GM18507 (cell line): ENCODE results near the gene SLC46A1.
A peak's percentile ranks its signal among the peaks of the same experiment; 100 is the strongest.

Experiments
- DNase-seq: peaks from one replicate; pipeline ENCODE4 v3.0.0; 2011; ENCODE audit warnings: low read depth; ENCODE audit not compliant: insufficient read length; ENCODE audit errors: extremely low spot score
- FAIRE-seq: peaks from 2 replicates; lab custom pipeline; 2011; peaks lifted over from hg19 to GRCh38; lab: Jason Lieb, UNC

The SLC46A1 gene

DNA sequence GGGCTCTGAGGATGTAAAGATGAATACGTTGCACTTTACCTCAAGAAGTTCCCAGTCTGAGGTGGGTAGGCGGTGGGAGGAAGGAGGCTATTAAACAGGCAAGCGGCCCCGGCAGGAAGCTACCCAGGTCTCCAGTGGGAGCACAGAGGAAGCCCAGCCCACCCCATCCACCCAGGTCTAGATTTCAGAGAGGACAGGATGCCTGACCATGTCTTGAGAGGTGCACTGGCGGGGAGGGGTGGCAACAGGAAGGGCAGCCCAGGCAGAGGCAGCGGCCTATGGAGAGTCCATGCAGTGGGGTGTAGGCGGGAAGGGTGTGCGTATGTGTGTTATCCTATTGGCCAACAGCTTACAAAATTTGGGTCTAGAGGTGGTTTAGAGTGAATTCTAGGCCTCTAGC is 20.6 kb downstream of the SLC46A1 start:
- FAIRE-seq, result no peak
- no peak for DNase-seq

GRCh38 chr17:28385037-28385400 is 21.0 kb downstream of the SLC46A1 start:
- FAIRE-seq, result no peak
- DNase-seq, result no peak

GRCh38 chr17:28384281-28385036 is 21.6 kb downstream of the SLC46A1 start:
- FAIRE-seq (peak; percentile 50), DNase-seq (no peak)

DNA sequence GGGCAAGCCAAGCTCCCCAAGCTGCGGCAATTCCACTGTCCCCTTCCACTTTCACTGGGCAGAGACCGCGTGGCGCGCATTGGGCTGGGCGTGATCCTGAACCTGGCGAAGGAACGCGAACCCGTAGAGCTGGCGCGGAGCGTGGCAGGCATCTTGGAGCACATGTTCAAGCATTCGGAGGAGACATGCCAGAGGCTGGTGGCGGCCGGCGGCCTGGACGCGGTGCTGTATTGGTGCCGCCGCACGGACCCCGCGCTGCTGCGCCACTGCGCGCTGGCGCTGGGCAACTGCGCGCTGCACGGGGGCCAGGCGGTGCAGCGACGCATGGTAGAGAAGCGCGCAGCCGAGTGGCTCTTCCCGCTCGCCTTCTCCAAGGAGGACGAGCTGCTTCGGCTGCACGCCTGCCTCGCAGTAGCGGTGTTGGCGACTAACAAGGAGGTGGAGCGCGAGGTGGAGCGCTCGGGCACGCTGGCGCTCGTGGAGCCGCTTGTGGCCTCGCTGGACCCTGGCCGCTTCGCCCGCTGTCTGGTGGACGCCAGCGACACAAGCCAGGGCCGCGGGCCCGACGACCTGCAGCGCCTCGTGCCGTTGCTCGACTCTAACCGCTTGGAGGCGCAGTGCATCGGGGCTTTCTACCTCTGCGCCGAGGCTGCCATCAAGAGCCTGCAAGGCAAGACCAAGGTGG is 24.7 kb downstream of the SLC46A1 start:
- FAIRE-seq, result no peak
- DNase-seq, result no peak

DNA sequence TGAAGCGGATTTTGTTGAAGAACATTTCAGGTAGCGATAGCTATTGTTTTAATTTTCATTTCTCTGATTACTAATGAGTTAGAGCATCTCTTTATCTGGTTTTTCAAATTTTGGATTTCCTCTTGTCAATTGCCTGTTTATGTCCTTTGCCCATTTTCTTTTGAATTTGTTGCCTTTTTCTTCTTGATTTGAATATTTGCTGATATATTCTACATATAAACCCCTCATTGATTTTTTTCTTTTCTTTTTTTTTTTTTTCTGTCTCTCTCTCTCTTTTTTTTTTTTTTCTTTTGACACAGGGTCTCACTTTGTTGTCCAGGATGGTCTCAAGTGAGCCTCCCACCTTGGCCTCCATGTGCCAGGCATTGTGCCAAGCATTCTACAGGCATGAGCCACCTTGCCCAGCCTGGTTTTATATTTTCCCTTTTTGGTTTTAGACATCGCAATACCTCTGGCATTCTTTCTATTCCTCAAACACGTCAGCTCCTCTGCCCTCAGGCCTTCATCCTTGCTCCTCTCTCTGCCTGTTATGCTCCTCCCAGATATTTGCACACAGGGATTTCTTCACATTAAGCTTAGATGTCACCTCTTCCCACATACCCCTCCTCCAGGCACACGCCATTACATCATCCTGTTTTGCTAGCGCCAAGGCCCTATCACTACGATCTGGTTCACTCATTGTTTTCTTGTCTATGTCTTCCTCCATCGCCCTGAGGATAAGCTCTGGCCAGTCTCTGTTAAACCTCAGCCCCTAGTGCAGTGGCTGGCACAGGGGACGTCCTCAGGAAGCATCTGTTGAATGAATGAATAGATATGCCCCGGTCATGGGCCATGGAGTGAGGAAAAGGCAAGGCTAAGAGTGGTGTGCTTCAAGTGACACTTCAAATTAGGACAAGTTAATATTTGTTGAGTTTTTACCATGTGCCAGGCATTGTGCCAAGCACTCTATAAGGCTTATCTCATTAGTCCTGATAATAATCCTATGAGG is 25.9 kb downstream of the SLC46A1 start:
- no peak for FAIRE-seq
- DNase-seq, result no peak

GRCh38 chr17:28372945-28373274 is 33.1 kb downstream of the SLC46A1 start:
- FAIRE-seq (no peak), DNase-seq (no peak)

DNA sequence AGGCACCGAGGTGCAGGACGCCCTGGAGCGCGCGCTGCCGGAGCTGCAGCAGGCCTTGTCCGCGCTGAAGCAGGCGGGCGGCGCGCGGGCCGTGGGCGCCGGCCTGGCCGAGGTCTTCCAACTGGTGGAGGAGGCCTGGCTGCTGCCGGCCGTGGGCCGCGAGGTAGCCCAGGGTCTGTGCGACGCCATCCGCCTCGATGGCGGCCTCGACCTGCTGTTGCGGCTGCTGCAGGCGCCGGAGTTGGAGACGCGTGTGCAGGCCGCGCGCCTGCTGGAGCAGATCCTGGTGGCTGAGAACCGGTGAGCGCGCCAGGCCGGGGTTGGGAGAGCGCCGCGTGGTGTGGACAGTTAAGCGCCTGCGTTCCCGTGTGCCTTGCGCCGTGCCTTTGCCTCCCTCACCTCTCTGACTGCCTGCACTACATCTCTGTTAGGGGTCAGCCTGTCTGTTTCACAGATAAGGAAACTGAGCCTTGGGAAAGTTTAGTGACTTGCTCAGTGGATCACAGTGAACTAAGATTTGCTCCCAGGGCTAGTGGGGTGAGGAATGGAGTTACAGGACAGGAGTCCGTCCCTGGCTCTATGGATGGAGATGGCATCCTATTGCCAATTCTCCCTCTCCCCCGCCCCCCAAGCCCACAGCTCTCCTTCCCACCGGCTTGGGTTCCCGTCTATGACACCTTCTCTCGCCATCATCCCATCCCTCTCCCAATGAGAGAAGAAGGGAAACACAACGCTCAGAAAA is 33.6 kb downstream of the SLC46A1 start:
- DNase-seq (peak; percentile 32), FAIRE-seq (no peak)

DNA sequence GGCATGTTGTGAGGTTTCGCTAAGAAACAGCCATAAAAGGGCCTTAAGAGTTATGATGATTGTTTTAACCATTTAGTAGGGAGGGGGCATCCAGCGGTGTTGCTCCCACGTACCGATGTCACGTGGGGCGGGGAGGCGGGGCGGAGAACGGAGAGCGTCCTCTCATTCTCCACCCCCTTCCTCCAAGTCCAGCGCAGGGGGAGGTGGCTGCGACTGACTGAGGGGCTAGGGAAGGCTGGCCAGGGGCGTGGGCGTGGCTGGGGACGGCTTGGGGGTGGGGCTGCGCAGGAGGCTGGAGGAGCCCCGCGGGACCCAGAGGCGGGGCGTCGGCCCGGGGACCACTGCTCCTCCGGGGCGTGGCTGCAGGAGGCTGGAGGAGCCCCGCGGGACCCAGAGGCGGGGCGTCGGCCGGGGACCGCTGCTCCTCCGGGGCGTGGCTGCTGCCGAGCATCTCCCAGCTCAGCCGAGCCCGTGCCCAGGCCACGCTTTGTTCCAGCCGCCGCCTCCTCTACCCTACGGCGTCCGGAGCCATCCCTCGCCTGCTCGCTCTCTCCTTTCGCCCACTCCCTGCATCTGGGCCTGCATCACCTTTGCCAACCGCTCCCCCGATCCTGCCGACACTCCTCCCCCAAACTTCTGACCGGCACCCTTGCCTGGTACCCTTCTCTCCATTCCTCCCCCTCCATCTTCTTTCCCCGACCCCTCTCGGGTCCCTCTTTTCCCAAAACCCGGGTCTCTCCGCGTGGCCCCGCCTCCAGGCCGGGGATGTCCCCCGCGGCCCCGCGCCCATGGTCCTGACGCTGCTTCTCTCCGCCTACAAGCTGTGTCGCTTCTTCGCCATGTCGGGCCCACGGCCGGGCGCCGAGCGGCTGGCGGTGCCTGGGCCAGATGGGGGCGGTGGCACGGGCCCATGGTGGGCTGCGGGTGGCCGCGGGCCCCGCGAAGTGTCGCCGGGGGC is 34.5 kb downstream of the SLC46A1 start, which contains the start of gene SARM1:
Gene SARM1, plus strand, starts transcription at position 450 of the 958 bp plus-strand sequence. Its CDS starts 339 bp downstream, at position 789.
- peak; percentile 94 for FAIRE-seq

GRCh38 chr17:28370744-28371103 is 35.3 kb downstream of the SLC46A1 start:
- FAIRE-seq, result no peak
- no peak for DNase-seq

More for the DNA sequence above, 34.5 kb downstream of the SLC46A1 start, which contains the start of gene SARM1:
- peak; percentile 81 for DNase-seq

GRCh38 chr17:28370035-28370743 is 35.8 kb downstream of the SLC46A1 start, which contains the start of gene VTN:
Gene VTN, minus strand, starts transcription at chr17:28370307. Its CDS starts 104 bp downstream, at chr17:28370203.
- DNase-seq (no peak), FAIRE-seq (no peak)

GRCh38 chr17:28369684-28370034 is 36.4 kb downstream of the SLC46A1 start:
- DNase-seq, result no peak
- FAIRE-seq, result no peak

GRCh38 chr17:28368915-28369683 is 36.9 kb downstream of the SLC46A1 start:
- DNase-seq (no peak), FAIRE-seq (no peak)

DNA sequence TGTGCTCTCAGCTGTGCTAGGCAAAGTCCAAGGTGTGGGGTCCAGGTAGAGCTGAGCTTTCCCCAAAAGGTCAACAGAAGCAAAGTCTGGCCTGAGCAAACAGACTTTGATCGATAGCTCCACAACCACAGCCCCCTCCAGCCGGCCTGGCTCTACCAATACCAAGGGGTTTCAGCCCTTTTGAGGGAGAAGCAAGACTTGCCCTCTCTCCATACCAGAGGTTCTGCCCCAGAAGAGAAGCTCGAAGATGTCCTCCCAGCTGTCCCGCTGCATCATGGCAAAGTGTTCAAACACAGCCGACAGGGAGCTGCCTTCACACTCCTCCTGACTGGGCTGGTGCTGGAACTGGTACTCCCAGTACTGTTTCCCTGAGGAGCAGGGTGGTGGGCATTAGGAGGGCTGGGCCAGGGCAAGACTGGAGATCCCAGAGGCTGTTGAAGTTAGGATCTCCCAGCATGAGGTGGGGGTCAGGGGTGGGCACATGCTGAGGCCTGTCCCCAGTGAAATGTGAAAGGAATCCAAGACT is 37.6 kb downstream of the SLC46A1 start:
- FAIRE-seq (no peak), DNase-seq (no peak)

DNA sequence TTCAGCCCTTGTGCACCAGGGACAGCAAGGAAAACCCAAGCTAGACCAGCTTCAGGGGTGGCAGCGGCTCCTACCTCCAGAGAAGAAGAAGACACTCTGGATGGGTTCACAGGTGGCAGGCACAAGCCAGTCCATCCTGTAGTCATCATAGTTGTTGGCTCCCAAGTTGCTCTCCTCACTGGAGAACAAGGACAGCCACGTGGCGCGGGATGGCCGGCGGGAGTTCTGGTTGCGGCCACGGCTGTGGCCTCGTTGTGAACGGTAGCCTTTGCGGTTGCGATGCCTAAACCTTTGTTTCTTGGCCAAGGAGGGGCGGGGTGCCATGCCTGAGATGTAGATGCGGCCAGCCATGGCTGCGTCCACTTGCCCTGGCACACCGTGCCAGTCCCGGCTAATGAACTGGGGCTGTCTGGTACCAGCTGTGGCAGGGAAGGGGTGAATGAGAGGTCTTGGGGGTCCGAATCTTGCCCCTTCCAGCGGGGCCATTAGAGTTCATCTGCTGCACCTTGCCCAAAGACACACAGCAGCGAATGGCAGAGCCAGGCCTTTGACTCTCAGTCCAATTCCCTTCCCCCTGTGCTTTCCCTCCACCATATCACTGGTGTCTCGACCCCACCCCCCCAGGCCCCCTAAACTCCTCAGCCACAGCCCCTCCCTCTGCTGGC is 38.2 kb downstream of the SLC46A1 start:
- DNase-seq (no peak), FAIRE-seq (no peak)

DNA sequence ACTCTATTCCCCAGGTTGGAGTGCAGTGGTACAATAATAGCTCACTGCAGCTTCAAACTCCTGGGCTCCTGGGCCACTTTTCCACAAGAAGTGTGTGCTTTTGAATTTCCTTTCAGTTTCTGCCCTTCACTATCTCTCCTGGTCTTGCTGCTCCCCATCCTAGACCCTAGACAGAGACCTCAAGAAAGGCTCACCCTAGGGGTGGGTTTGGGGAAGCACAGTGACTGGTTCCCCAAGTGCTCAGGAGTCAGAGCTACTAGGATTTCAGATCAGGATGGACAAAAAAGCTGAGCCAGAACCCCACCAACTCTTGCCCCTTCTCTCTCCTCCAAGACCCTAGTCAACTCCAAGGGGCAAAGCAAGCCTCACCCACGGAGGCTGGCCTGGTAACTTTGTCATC is 39.4 kb downstream of the SLC46A1 start:
- no peak for FAIRE-seq
- DNase-seq, result no peak

GRCh38 chr17:28365487-28365886 is 40.5 kb downstream of the SLC46A1 start:
- FAIRE-seq (no peak), DNase-seq (no peak)
